Endodermal cell (in vitro differentiated cells): ENCODE measurements around the gene RELA. TPM values are rescaled to one million over a fixed set of nuclear protein-coding genes. Genes with fewer than 3 reads are reported as not detected.
"Not testable (repeated sequence)": the region's sequence is repeated elsewhere in the genome, so short reads cannot be mapped to it uniquely, and the experiment has no call there.

Experiments used
- DNase-seq: peaks from one replicate; pipeline ENCODE4 v3.0.0-alpha.2; 2017
- H3K27ac ChIP-seq: 2 replicates; pipeline ENCODE4 v1.5.1; 2013; ENCODE audit warnings: mild to moderate bottlenecking, low read depth, low read length, moderate library complexity
- H3K27me3 ChIP-seq: 2 replicates; pipeline ENCODE4 v1.6.1; 2013; ENCODE audit warnings: mild to moderate bottlenecking, low read length, moderate library complexity; ENCODE audit not compliant: insufficient read depth, control insufficient read depth, poor library complexity, severe bottlenecking
- H3K36me3 ChIP-seq: 2 replicates; pipeline ENCODE4 v1.7.0; 2013; ENCODE audit warnings: mild to moderate bottlenecking, low read length, moderate library complexity; ENCODE audit not compliant: control insufficient read depth, insufficient read depth
- H3K4me1 ChIP-seq: one replicate; pipeline ENCODE4 v1.7.0; 2013; ENCODE audit warnings: low read length; ENCODE audit not compliant: control insufficient read depth, insufficient read depth
- H3K4me3 ChIP-seq: 2 replicates; pipeline ENCODE4 v1.5.1; 2013; ENCODE audit warnings: mild to moderate bottlenecking, low read length, moderate library complexity
- H3K9ac ChIP-seq: 2 replicates; pipeline ENCODE4 v1.6.1; 2013; ENCODE audit warnings: mild to moderate bottlenecking, low read length, moderate library complexity; ENCODE audit not compliant: poor library complexity, severe bottlenecking; ENCODE audit errors: extremely low read depth
- H3K9me3 ChIP-seq: 2 replicates; pipeline ENCODE4 v1.6.1; 2013; ENCODE audit warnings: mild to moderate bottlenecking, low read length, moderate library complexity; ENCODE audit not compliant: control insufficient read depth
- H3K27ac Mint-ChIP-seq: 2 replicates; pipeline ENCODE4 v1.8.0; 2020; ENCODE audit warnings: mixed read lengths
- H3K27me3 Mint-ChIP-seq: 2 replicates; pipeline ENCODE4 v1.8.0; 2021; ENCODE audit warnings: mild to moderate bottlenecking, mixed read lengths; ENCODE audit not compliant: insufficient read depth
- H3K36me3 Mint-ChIP-seq: 2 replicates; pipeline ENCODE4 v1.8.0; 2020; ENCODE audit warnings: low read depth, mixed read lengths
- H3K4me1 Mint-ChIP-seq: 2 replicates; pipeline ENCODE4 v1.8.0; 2020; ENCODE audit warnings: mixed read lengths
- H3K4me3 Mint-ChIP-seq: 2 replicates; pipeline ENCODE4 v1.8.0; 2020; ENCODE audit warnings: mild to moderate bottlenecking, moderate library complexity, mixed read lengths
- H3K9me3 Mint-ChIP-seq: 2 replicates; pipeline ENCODE4 v1.8.0; 2020; ENCODE audit warnings: mild to moderate bottlenecking, mixed read lengths
- WGBS, 2 experiments: methylation state at CpG; one replicate each; pipeline versions ENCODE4 v1.1.5 to v1.1.7; 2013; ENCODE audit warnings: missing lambda C conversion rate in 2 of 2, mixed read lengths in 1 of 2; ENCODE audit not compliant: insufficient coverage in 1 of 2, insufficient read length in 1 of 2; 5-methylcytosine and 5-hydroxymethylcytosine counted together
- total RNA-seq, 2 donors: library from RNA; stranded (reverse); fragmentation: NEBNext Ultra II Directional in 1 of 2; extraction: Animal tissue kit (Norgen Biotek cat#: 25700) in 1 of 2; gene quantifications; 2 replicates in 1 of 2; 3 replicates in 1 of 2; pipeline ENCODE4 v1.2.1, GENCODE V29; 2021
- TF ChIP-seq, protein P1 (sequence below): fragments of 200-600 bp; sonication (generic); conservative IDR thresholded peaks from 2 replicates; pipeline ENCODE4 v1.5.0; 2021; ENCODE audit warnings: antibody characterized with exemption, mild to moderate bottlenecking

The RELA gene
- total RNA-seq, 2 donors from 2014 or later: 40.2 to 41.1 TPM

DNA sequence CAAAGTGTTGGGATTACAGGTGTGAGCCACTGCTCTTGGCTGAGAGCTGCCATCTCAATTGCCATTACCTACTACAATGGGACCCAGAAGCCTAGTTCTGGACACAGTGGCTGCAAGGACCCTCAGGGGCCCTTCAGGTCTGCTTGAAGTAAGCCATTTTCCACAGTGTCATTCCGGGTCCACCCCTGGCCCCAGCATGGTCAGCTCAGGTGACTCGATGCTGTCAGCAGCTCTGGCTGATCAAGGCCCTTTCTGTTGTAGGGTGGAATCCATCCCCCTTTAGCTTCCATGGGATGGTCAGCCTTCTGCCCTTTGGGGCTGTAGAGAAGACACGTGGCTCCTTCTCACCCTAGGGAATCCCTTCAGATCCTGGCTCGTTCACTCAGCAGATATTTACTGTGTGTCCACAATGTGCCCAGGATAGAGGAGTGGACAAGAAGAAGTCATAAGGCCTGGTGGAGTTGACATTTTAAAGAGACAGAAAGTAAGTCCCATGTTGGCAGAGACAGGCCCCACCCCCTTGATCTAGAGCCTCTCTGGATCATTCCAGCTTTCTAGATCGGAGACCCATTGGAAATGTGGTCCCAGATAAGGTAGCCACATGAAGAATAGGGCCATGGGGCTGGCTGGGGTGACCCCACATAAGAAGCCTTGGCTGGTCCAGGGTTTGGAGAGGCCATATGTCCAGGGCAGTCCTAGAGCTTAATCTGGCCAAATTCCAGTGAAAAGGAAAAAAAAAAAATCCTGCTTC, 34.3 kb upstream of the RELA start:
- Histone ChIP-seq H3K4me3 (no peak overlapping the region), H3K9me3 (peaks cover 7% of the 10 kb centered on the region), H3K27me3 (peaks cover 5% of the 10 kb centered on the region), H3K9ac (no peak overlapping the region), H3K4me1 (peaks cover 7% of the 10 kb centered on the region), H3K27ac (no peak overlapping the region), H3K36me3 (no peaks in the 10 kb centered on the region)
- peaks cover 16% of the 10 kb centered on the region for H3K9me3 Mint-ChIP-seq
- DNase-seq: no peak
- H3K27me3 Mint-ChIP-seq: peaks cover 27% of the 10 kb centered on the region
- H3K27ac Mint-ChIP-seq: no peak overlapping the region
- H3K4me3 Mint-ChIP-seq: no peak overlapping the region
- TF ChIP-seq, protein P1, sequence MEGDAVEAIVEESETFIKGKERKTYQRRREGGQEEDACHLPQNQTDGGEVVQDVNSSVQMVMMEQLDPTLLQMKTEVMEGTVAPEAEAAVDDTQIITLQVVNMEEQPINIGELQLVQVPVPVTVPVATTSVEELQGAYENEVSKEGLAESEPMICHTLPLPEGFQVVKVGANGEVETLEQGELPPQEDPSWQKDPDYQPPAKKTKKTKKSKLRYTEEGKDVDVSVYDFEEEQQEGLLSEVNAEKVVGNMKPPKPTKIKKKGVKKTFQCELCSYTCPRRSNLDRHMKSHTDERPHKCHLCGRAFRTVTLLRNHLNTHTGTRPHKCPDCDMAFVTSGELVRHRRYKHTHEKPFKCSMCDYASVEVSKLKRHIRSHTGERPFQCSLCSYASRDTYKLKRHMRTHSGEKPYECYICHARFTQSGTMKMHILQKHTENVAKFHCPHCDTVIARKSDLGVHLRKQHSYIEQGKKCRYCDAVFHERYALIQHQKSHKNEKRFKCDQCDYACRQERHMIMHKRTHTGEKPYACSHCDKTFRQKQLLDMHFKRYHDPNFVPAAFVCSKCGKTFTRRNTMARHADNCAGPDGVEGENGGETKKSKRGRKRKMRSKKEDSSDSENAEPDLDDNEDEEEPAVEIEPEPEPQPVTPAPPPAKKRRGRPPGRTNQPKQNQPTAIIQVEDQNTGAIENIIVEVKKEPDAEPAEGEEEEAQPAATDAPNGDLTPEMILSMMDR: no peak
- H3K36me3 Mint-ChIP-seq: no peaks in the 10 kb centered on the region
- H3K4me1 Mint-ChIP-seq: peaks cover 13% of the 10 kb centered on the region
- 86 to 93% methylated on average over 4 to 5 of the region's 5 CpGs for WGBS, 2 experiments

DNA sequence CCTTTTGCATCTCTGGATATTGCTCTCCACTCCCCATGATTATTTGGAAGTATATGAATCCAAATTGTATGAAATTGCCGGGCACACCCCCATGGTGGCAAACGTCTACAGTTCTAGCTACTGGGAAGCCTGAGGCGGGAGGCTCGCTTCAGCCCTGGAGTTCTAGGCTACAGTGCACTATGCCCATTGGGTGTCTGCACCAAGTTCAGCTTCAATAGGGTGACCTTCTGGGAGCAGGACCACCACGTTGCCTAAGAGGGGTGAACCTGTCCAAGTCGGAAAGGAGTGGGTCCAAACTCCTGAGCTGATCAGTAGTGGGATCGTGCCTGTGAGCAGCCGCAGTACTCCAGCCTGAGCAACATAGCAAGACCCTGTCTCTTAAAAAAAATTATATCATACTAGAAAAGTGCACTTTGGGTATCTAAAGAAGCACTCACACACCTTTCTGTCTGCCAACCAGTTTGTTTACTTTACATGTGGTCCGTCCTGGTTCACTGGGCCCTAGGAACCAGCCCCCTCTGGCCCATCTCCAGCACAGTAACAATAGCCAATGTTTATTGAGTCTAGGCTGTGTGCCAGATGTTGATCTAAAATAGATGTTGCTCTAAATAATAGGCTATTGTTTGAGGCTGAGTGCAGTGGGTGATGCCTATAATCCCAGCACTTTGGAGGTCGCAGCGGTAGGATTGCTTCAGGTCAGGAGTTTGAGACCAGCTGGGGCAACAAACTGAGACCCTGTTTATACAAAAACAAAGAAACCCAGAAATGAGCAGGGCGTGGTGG, 32.9 kb upstream of the RELA start:
- H3K4me1 Mint-ChIP-seq: peaks cover 13% of the 10 kb centered on the region
- Histone ChIP-seq H3K27ac (no peak overlapping the region), H3K9ac (no peak overlapping the region), H3K4me1 (peaks cover 7% of the 10 kb centered on the region), H3K36me3 (no peaks in the 10 kb centered on the region), H3K4me3 (no peak overlapping the region), H3K9me3 (peaks cover 7% of the 10 kb centered on the region), H3K27me3 (peaks cover 5% of the 10 kb centered on the region)
- peaks cover 12% of the 10 kb centered on the region for H3K9me3 Mint-ChIP-seq
- no peaks in the 10 kb centered on the region for H3K36me3 Mint-ChIP-seq
- WGBS, 2 experiments: 91 to 93% methylated on average over 12 of the region's 12 CpGs
- peaks cover 26% of the 10 kb centered on the region for H3K27me3 Mint-ChIP-seq
- H3K27ac Mint-ChIP-seq: no peak overlapping the region
- TF ChIP-seq, protein P1: no peak
- no peak for DNase-seq
- H3K4me3 Mint-ChIP-seq: no peak overlapping the region

DNA sequence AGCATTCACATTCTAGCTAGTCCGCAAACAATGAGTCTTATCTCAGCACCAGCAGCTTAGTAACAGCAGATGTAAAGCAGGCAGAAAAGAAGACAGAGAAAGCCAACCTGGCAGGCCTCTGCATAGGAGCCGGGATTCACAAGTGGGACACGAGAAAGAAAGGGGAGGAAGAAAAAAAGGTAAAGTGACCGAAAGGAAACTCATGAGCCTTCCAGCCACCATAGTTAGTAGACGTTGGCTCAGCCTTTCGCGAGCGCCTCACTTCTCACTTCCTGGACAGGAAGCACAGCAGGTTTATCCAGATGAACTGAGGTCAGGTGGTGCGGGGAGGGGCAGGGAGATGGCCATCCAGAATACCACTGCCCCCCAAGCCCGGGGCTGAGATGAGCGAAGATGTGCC, 29.7 kb upstream of the RELA start:
- H3K9me3 Mint-ChIP-seq: no peaks in the 10 kb centered on the region
- peak overlapping the region; percentile 29 for H3K4me3 ChIP-seq
- H3K27me3 ChIP-seq: no peaks in the 10 kb centered on the region
- peak; percentile 49 for DNase-seq
- no peak overlapping the region for H3K27ac ChIP-seq
- peak overlapping the region; percentile 6 for H3K9ac ChIP-seq
- TF ChIP-seq, protein P1: no peak
- H3K4me1 Mint-ChIP-seq: peaks cover 13% of the 10 kb centered on the region
- H3K27me3 Mint-ChIP-seq: peaks cover 2% of the 10 kb centered on the region
- no peaks in the 10 kb centered on the region for H3K9me3 ChIP-seq
- H3K4me1 ChIP-seq: peaks cover 7% of the 10 kb centered on the region
- H3K4me3 Mint-ChIP-seq: no peak overlapping the region
- no peaks in the 10 kb centered on the region for H3K36me3 ChIP-seq
- 82 to 84% methylated on average over 10 to 11 of the region's 11 CpGs for WGBS, 2 experiments
- no peaks in the 10 kb centered on the region for H3K36me3 Mint-ChIP-seq
- peak overlapping the region; percentile 81 for H3K27ac Mint-ChIP-seq

DNA sequence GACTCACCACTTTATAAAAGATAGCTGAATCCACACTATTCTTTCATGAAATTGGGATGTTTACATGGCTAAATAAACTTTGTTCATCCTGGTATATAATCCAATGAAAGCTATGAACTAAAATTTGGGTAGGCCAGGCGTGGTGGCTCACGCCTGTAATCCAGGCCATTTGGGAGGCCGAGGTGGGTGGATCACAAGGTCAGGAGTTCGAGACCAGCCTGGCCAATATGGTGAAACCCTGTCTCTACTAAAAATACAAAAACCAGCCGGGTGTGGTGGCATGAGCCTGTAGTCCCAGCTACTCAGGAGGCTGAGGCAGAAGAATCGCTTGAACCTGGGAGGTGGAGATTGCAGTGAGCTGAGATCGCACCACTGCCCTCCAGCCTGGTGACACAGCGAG, 29.1 kb upstream of the RELA start:
- not testable (repeated sequence) for H3K27ac ChIP-seq, H3K9me3 Mint-ChIP-seq, H3K4me3 Mint-ChIP-seq, DNase-seq, H3K36me3 ChIP-seq, H3K27me3 ChIP-seq, H3K27me3 Mint-ChIP-seq, H3K9me3 ChIP-seq, H3K4me3 ChIP-seq, H3K27ac Mint-ChIP-seq, H3K4me1 ChIP-seq, H3K9ac ChIP-seq, H3K36me3 Mint-ChIP-seq
- WGBS, 2 experiments: 82 to 91% methylated on average over 5 to 8 of the region's 8 CpGs
- peaks cover 13% of the 10 kb centered on the region for H3K4me1 Mint-ChIP-seq
